WI38 (cell line): ENCODE measurements around the gene CFAP45.
A peak's percentile ranks its signal among the peaks of the same experiment; 100 is the strongest.

Experiments
- H3K4me3 ChIP-seq: 2 replicates; pipeline ENCODE4 v1.5.1; 2011; ENCODE audit warnings: low read depth, mild to moderate bottlenecking, control low read depth, low read length
- CTCF ChIP-seq: IDR thresholded peaks from 2 replicates; pipeline ENCODE4 v1.5.1; 2012; ENCODE audit warnings: low read depth, mild to moderate bottlenecking, control low read depth, low read length

The CFAP45 gene

DNA sequence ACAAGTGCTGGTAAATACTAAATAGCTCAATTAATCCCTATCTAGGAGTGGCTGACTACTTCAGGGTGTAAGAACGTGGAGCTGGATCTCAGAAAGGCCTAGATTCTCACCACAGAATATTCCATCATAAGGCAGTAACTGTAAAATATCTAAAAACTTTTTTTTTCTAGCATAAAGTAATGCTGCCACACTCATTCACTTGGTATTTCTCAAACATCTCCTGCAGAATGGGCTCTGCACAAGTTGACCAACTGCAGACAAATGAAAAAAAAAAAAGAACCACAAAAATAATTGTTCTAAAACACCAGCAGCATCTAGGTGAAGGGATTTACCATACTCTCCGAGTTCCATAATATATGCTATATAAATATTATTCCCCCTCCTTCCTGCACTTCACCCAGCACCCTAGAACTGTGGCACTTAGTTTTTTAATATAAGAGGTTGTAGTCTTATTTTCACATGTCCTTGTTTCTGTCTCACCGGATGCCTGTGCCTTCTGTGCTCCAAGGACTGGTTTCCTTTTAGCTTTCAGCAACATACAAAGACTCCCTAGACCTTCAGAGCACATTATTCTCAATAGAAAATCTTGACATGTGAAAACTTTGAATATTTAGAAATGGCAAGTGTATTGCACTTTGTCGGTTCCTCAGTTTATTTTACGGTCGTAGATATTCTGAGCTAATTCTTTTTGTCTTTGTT is 46.4 kb downstream of the CFAP45 start:
- TF ChIP-seq CTCF = no peak
- peak overlapping the region; percentile 64 for H3K4me3 ChIP-seq

GRCh38 chr1:159851407-159851806 is 48.6 kb downstream of the CFAP45 start:
- no peak for TF ChIP-seq CTCF
- H3K4me3 ChIP-seq = no peak overlapping the region

DNA sequence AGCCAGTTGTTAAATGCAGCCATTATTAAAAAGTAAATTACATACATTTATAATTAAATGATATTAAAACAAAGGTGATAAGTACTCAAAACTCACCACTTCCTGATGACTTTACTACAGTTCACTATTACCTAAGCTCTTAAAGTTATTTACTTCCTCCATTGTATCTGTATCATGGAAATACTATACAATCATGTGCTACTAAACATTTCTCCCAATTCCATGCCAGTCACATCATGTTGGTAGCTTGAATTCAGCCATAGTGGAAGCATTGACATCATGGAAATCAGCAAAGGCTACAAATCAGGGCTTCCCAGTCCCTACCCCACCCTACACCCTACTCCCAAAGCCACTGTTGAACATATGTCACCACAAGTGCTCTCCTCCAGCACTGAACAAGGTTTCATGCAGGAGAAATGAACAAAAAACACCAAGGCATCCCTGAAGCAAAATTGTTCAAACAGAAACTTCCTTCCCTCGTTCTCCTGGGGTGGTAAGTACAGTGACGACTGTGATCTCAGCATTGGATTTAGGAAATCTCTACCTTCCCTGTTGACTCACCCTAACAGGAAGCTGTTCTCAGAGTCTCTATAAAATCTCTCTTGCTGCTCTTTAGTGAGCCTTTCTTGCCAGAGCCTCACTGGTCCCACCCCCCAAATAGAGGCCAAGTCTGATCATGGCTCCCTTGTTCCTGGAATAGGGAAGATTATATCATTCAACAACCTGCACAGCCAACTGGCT is 50.2 kb downstream of the CFAP45 start:
- H3K4me3 ChIP-seq = no peak overlapping the region

GRCh38 chr1:159848326-159848725 is 51.6 kb downstream of the CFAP45 start:
- no peak for TF ChIP-seq CTCF
- H3K4me3 ChIP-seq = no peak overlapping the region

More for the DNA sequence above, 50.2 kb downstream of the CFAP45 start:
- TF ChIP-seq CTCF = no peak

DNA sequence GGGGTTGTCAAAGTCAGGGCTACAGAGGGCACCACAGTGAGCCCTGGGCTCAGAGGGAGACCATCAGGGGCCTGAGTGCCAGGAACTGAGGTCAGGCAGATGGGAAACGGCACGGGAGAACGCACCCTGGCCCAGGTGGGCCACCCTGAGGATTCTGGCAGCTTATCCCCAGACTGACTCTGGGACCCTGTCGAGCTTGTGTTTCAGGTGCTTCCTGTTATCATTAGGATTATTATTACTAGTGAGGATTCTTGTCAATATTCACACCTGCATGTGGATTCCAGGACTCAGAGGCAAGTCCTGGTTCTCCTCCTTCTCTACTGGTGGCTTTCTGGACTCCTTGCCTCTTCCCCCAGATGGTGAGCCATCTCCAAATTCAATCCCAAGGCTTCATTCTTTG is 52.7 kb downstream of the CFAP45 start:
- no peak for TF ChIP-seq CTCF

DNA sequence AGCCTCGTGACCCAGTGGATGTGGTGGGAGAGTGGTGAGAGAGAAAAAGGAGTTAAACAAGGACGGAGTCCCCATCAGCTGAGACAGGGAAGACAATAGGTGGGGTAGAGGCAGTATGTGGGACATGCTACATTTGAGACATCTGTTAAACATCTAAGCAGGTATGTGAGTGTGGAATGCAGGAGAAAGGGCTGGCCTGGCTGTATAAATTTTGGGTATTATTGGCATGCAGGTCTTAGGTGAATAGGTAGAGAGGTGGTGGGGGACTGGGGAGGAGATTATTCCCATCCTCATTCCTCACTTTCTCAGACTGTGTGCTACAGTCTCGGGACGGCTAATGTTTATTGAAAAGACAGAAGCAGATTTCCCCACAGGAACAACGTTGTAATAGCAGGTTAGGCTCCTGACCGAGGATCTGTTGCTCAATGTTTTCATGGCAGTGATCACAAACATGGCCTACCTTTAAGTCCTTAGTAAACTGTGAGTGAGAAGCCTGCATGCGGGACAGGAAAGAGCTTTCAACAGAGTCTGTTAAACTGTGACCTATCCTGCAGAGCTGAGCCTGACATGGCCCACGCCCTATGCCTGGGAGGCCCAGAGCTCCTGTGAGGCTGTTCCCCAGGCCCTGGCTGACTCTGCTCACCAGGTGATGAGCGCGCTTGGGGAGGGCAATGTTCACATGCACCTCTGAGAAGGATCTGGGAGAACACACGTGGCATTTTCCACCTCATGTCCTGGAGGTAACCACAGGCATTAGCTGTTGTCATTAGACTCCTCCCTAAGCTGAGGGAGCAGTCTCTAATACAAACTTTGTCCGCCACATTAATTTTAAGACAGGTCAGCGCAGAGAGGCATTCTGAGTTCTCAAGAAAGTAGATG is 54.0 kb downstream of the CFAP45 start:
- H3K4me3 ChIP-seq = no peak overlapping the region
- no peak for TF ChIP-seq CTCF

More for the DNA sequence above, 52.7 kb downstream of the CFAP45 start:
- no peak overlapping the region for H3K4me3 ChIP-seq
